ENCODE measurements around the gene TRAPPC11. TPM values are rescaled to one million over a fixed set of nuclear protein-coding genes. Genes with fewer than 3 reads are reported as not detected.

Gene TRAPPC11
- total RNA-seq, 3 donors from 2014 or later, result 27.7 to 35.8 (median 34.3) TPM

DNA sequence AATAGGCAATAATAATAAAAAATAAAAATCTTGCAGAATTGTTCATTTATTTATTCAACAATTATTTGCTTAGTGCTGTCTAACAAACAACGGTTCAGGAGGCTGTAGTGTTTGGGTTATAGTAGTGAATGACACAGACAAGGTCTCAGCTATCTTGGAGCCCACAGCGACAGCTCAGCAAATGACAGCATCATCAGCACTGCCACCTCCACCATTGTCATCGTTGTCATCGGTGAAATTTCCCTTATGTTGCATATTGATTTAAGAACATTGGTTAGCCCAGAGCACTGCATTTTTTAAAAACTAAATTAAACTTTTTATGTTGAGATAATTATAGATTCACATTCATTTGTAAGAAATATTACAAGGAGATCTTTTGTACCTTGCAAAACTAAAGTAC, 79.9 kb downstream of the TRAPPC11 start:
- DNase-seq, result no peak
- intact Hi-C loops (cut with DNase I, micrococcal nuclease), result no loop called here
- ATAC-seq, result no peak

DNA sequence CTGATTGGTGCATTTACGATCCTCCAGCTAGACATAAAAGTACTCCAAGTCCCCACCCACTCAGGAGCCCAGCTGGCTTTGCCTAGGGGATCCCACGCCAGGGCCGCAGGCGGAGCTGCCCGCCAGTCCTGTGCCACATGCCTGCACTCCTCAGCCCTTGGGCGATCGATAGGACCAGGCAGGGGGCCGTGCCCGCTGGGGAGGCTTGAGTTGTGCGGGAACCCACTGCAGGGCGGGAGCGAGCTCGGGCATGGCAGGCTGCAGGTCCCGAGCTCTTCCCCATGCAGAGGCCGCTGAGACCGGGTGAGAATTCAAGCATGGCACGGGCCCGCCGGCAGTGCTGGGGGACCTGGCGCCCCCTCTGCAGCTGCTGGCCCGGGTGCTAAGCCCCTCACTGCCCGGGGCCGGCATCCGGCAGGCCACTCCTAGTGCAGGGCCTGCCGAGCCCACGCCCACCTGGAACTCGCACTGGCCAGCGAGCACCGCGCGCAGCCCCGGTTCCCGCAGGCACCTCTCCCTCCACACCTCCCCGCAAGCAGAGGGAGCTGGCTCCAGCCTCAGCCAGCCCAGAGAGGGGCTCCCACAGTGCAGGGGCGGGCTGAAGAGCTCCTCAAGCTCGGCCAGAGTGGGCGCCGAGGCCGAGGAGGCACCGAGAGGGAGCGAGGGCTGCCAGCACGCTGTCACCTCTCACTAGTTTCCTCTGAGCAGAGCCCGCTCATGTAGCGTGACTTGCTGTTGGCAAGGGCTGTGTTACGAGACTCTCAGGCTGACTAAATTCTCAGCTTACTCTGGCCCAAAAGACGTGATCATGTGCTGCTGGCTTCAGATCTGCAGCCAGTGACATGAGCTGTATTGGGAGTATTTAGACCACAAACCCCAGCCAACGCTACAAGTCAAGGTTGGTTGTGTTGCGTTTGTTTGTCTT, 87.5 kb downstream of the TRAPPC11 start:
- no peaks in the 10 kb centered on the region for H3K36me3 ChIP-seq (ENCODE audit: low read depth)
- intact Hi-C loops (cut with DNase I, micrococcal nuclease), result no loop called here
- no peaks in the 10 kb centered on the region for H3K9me3 ChIP-seq
- ATAC-seq (peak; percentile 31), DNase-seq (no peak)
- H3K4me1 ChIP-seq (ENCODE audit: low read depth), result no peaks in the 10 kb centered on the region
- TF ChIP-seq, protein P1, sequence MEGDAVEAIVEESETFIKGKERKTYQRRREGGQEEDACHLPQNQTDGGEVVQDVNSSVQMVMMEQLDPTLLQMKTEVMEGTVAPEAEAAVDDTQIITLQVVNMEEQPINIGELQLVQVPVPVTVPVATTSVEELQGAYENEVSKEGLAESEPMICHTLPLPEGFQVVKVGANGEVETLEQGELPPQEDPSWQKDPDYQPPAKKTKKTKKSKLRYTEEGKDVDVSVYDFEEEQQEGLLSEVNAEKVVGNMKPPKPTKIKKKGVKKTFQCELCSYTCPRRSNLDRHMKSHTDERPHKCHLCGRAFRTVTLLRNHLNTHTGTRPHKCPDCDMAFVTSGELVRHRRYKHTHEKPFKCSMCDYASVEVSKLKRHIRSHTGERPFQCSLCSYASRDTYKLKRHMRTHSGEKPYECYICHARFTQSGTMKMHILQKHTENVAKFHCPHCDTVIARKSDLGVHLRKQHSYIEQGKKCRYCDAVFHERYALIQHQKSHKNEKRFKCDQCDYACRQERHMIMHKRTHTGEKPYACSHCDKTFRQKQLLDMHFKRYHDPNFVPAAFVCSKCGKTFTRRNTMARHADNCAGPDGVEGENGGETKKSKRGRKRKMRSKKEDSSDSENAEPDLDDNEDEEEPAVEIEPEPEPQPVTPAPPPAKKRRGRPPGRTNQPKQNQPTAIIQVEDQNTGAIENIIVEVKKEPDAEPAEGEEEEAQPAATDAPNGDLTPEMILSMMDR (IDR thresholded peaks at IDR 0.05), result no peak
- H3K4me3 ChIP-seq, result no peak overlapping the region

More for the DNA sequence above, 79.9 kb downstream of the TRAPPC11 start:
- Histone ChIP-seq H3K4me1 (ENCODE audit: low read depth) (no peaks in the 10 kb centered on the region), H3K4me3 (no peak overlapping the region), H3K36me3 (ENCODE audit: low read depth) (no peaks in the 10 kb centered on the region), H3K9me3 (no peaks in the 10 kb centered on the region)
- TF ChIP-seq, protein P1 (IDR thresholded peaks at IDR 0.05), result no peak

- TF ChIP-seq, protein P1 (IDR thresholded peaks at IDR 0.05), result no peak
- Histone ChIP-seq H3K9me3 (no peaks in the 10 kb centered on the region), H3K36me3 (ENCODE audit: low read depth) (no peaks in the 10 kb centered on the region), H3K4me1 (ENCODE audit: low read depth) (no peaks in the 10 kb centered on the region), H3K4me3 (no peak overlapping the region)
- intact Hi-C loops (cut with DNase I, micrococcal nuclease), result no loop called here
- no peak for DNase-seq
- peak; percentile 25 for ATAC-seq
Observed at GRCh38 chr4:183747380-183747779, 88.3 kb downstream of the TRAPPC11 start.

- H3K4me1 ChIP-seq (ENCODE audit: low read depth), result no peaks in the 10 kb centered on the region
- no peak overlapping the region for H3K4me3 ChIP-seq
- ATAC-seq, result peak; percentile 58
- TF ChIP-seq, protein P1 (IDR thresholded peaks at IDR 0.05), result no peak
- intact Hi-C loops (cut with DNase I, micrococcal nuclease), result no loop called here
- peak in 1 of 3 donors; percentile 65 for DNase-seq
- no peaks in the 10 kb centered on the region for H3K9me3 ChIP-seq
- no peaks in the 10 kb centered on the region for H3K36me3 ChIP-seq (ENCODE audit: low read depth)
Observed at GRCh38 chr4:183747931-183748670, 89.0 kb downstream of the TRAPPC11 start.

DNA sequence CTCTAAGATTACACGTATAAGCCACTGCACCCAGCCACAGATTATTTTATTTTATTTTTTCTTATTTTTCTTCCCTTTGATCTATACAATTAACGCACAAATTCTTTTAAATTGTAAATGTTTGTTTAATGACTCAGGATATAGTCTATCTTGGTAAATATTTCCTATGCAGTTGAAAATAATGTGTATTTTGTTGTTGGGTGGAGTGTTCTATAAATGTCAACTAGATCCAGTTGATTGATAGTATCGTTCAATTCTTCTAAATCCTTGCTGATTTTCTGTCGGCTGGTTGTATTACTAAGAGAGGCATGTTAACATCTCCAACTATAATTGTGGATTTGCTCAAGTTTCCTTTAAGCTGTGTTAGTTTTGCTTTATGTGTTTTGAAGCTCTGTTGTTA, 92.0 kb downstream of the TRAPPC11 start:
- no peak for DNase-seq
- H3K36me3 ChIP-seq (ENCODE audit: low read depth), result no peaks in the 10 kb centered on the region
- H3K9me3 ChIP-seq, result no peaks in the 10 kb centered on the region
- TF ChIP-seq, protein P1 (IDR thresholded peaks at IDR 0.05), result no peak
- intact Hi-C loops (cut with DNase I, micrococcal nuclease), result no loop called here
- no peak overlapping the region for H3K4me3 ChIP-seq
- ATAC-seq, result no peak
- no peaks in the 10 kb centered on the region for H3K4me1 ChIP-seq (ENCODE audit: low read depth)

All from mucosa of descending colon (tissue), 3 donors.